ENCODE measurements around the gene MUC22.

MUC22 gene

GRCh38 chr6:31075528-31075927, 65.3 kb downstream of the MUC22 start:
- no peak for DNase-seq (ENCODE audit: low read depth in 2 of 3, low spot score in 2 of 3)

- no peak for DNase-seq (ENCODE audit: low read depth in 2 of 3, low spot score in 2 of 3)
These were observed 66.3 kb downstream of the MUC22 start for GRCh38 chr6:31076611-31077010.

GRCh38 chr6:31079656-31080261, 69.5 kb downstream of the MUC22 start:
- DNase-seq (ENCODE audit: low read depth in 2 of 3, low spot score in 2 of 3): peak in 1 of 3 experiments; percentile 45

- DNase-seq (ENCODE audit: low read depth in 2 of 3, low spot score in 2 of 3): no peak
These were observed 71.6 kb downstream of the MUC22 start for GRCh38 chr6:31081872-31082271.

GRCh38 chr6:31083742-31084354, 73.6 kb downstream of the MUC22 start:
- DNase-seq (ENCODE audit: low read depth in 2 of 3, low spot score in 2 of 3): no peak

Data from activated CD8-positive, alpha-beta memory T cell treated with anti-CD3 and anti-CD28 coated beads for 48 hours (primary cell).